Hematopoietic multipotent progenitor cell treated with erythropoietin and hydrocortisone succinate and interleukin-3 and kit ligand, for 6 days (in vitro differentiated cells): ENCODE measurements around the gene P2RX7.
A peak's percentile ranks its signal among the peaks of the same experiment; 100 is the strongest.
"Not testable (repeated sequence)": the region's sequence is repeated elsewhere in the genome, so short reads cannot be mapped to it uniquely, and the experiment has no call there.

Experiments used
- DNase-seq: peaks from one replicate; pipeline ENCODE4 v3.0.0-alpha.2; 2015

Gene P2RX7

GRCh38 chr12:121209624-121210572 is 77.2 kb downstream of the P2RX7 start, which contains the start of gene P2RX4:
Gene P2RX4 (plus strand): TSS chr12:121210129. CDS start chr12:121210165, 36 bp downstream.
- peak; percentile 91 for DNase-seq

GRCh38 chr12:121212875-121213274 is 80.2 kb downstream of the P2RX7 start:
- DNase-seq = no peak

- peak; percentile 67 for DNase-seq
These were observed 81.6 kb downstream of the P2RX7 start for GRCh38 chr12:121214166-121214777.

GRCh38 chr12:121214855-121215745 is 82.4 kb downstream of the P2RX7 start:
- DNase-seq = peak; percentile 69

- DNase-seq = no peak
These were observed 83.4 kb downstream of the P2RX7 start for GRCh38 chr12:121216102-121216501.

GRCh38 chr12:121217063-121217462 is 84.4 kb downstream of the P2RX7 start:
- no peak for DNase-seq

- DNase-seq = no peak
These were observed 85.1 kb downstream of the P2RX7 start for GRCh38 chr12:121217761-121218160.

- DNase-seq = no peak
These were observed 86.1 kb downstream of the P2RX7 start for GRCh38 chr12:121218588-121219352.

GRCh38 chr12:121219353-121219986 is 86.8 kb downstream of the P2RX7 start:
- DNase-seq = no peak

GRCh38 chr12:121222847-121223246 is 90.2 kb downstream of the P2RX7 start:
- no peak for DNase-seq

GRCh38 chr12:121223292-121224285 is 90.9 kb downstream of the P2RX7 start:
- DNase-seq = peak; percentile 71

- DNase-seq = no peak
These were observed 91.9 kb downstream of the P2RX7 start for GRCh38 chr12:121224591-121224990.

GRCh38 chr12:121226399-121226798 is 93.7 kb downstream of the P2RX7 start:
- DNase-seq = no peak

GRCh38 chr12:121226871-121227270 is 94.2 kb downstream of the P2RX7 start:
- DNase-seq = not testable (repeated sequence)

- no peak for DNase-seq
These were observed 94.6 kb downstream of the P2RX7 start for GRCh38 chr12:121227294-121227693.

GRCh38 chr12:121228919-121229665 is 96.4 kb downstream of the P2RX7 start:
- DNase-seq = no peak

GRCh38 chr12:121229826-121230537 is 97.3 kb downstream of the P2RX7 start:
- peak; percentile 92 for DNase-seq

- no peak for DNase-seq
These were observed 97.8 kb downstream of the P2RX7 start for GRCh38 chr12:121230538-121230907.

GRCh38 chr12:121232163-121232562 is 99.5 kb downstream of the P2RX7 start:
- DNase-seq = no peak
